Dedifferentiated amniotic fluid mesenchymal stem cell (primary cell): Measurements from ENCODE around the gene IFITM5.
"Not testable (repeated sequence)": the region's sequence is repeated elsewhere in the genome, so short reads cannot be mapped to it uniquely, and the experiment has no call there.

Experiments
- DNase-seq: peaks from one replicate; pipeline ENCODE4 v3.0.0-alpha.2; 2016; ENCODE audit errors: extremely low spot score

Gene IFITM5

DNA sequence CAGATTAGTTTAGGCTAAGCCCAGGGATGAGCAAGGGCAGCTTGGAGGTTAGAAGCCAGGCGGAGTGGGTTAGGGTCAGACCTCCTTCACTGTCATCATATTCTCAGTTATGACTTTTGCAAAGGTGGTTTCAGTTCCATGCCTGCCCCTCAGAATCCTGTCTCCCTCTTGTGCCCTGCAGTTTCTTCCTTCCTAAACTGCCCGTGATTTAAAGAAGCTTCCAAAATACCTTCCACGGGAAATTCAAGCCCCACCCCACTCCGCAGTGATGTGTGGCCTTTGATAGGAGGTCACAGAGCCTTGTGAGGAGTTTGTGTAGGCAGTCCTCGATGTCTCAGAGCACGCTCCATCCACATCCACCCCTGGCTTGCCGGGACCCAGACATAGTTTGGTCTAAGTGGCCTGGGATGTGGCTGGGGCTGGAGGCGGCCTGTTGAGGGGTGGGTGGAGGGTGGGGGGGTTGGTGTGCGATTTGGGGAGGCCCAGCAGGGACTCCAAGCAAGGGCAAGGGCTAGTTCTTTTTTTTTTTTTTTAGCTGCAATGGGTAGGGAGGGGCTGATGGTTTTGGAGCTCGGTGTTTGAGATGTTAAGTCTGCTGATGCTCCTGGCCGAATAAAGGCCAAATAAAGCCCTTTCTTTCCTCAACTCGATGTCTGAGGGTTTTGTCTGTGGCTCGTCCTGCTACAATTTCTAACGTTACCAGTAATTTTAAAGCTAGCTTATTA lies 12.9 kb upstream of the IFITM5 start:
- no peak for DNase-seq

DNA sequence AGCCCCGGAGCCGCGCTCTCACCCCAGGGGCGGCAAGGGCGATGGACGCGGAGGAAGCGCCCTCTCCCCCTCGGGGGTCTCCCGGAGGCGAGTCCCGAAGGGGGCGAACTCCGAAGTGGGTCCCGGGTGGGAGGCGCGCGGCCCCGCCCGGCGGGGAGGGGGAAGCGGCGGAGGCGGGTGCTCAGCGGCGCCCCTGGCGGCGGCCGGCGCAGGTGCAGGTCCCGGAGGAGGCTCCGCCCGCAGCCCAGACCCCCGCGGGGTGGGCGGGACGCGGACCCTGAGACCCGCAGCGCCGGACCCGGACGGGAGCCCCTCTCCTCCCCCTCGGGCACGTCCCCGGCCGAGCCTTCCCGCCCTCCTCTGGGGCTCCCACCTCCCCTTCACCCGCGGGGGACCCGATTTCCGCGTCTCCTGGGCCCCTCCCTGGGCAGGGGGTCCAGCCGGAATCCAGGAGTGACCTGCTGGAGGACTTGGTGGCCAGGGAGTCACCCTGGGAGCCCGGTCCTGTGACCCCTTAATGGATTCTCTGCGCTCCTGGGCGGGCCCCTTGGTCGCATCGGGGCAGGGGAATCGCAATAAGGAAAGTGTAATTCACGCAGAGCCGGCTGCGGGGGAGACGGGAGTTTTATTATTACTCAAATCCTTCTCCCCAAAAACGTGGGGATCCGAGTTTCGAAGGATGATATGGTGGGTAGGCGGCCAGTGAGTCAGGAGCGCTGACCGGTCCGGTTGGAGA lies 11.9 kb upstream of the IFITM5 start:
- DNase-seq = not testable (repeated sequence)

DNA sequence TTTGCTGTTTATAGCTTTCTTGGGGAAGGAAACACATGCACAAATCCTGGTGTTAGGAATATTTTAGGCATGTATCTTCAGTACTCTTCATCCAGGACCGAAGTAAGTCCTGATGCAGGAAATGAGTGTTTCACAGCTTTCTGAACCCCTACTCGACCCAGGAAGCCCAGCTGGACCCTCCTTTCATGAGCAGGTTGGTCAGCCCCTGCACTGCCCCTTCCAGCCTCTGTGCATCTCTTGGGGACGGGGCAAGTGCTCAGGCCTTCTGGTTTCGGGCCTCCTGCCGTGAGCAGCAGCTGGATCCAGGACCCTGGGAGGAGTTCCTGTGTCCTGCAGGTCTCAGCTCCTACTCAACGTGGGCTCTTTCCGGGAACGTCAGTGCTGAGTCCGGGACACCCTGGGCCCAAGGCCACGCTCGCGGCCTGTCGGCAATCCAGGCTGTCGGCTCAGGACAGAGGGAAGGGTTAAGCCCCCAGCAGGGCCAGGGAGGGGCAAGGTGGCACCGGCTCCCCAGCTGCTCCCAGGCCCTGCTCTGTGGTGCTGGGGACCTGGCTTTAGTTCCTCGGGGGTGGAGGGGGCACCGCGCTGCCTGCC lies 10.8 kb upstream of the IFITM5 start:
- not testable (repeated sequence) for DNase-seq

DNA sequence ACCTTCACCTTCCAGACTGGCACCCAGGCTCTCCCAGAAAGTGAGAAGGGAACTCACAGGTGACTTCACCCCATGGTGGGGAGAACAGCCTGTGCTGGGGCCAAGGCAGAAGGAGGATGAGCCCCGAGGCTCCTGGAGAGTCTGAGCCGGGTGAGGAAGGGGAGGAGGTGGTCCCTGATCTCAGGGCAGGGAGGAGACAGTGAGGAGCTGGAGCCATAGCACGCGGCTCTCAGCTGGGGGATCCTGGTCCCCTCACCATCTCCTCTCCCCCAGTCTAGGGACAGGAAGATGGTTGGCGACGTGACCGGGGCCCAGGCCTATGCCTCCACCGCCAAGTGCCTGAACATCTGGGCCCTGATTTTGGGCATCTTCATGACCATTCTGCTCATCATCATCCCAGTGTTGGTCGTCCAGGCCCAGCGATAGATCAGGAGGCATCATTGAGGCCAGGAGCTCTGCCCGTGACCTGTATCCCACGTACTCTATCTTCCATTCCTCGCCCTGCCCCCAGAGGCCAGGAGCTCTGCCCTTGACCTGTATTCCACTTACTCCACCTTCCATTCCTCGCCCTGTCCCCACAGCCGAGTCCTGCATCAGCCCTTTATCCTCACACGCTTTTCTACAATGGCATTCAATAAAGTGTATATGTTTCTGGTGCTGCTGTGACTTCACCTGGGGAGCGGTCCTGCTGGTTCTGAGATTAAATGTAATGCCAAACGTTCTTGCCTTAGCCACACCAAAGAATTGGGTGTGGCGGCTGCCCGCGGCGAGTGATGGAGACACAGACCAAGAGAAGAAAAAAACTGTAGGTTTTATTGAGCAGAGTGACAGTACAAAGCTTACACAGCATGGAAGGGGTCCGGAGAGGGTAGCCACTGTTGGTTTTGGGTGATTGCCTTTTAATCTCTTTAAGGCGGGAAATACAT lies 9.7 kb upstream of the IFITM5 start:
- not testable (repeated sequence) for DNase-seq

DNA sequence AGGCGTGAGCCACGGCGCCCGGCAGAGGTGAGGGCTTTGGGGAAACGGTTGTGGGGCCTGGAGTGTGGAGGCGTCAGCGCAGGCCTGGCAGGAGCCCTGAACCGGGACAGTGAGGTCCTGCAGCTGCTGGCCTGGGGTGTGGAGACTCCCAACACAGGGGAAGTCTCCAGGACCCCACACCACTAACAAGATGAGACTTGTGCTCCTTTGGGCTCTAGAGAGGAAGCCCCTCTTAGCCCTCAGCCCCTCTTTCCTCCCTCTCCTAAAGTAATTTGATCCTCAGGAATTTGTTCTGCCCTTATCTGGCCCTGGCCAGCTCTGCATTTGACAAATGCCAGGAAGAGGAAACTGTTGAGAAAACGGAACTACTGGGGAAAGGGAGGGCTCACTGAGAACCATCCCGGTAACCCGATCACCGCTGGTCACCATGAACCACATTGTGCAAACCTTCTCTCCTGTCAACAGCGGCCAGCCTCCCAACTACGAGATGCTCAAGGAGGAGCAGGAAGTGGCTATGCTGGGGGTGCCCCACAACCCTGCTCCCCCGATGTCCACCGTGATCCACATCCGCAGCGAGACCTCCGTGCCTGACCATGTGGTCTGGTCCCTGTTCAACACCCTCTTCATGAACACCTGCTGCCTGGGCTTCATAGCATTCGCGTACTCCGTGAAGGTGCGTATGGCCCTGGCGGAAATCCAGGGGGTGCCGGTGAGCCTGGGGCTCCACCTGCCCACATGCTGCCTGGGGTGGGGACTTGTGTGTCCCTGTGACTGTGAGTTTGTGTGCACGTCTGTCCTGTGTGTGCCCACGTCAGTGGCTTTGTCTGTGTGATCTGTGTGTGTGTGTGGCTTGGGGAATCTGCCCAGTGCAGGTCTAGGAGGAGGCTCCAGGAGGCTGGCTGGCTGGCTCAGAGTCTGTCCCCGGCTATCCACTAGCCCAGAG lies 8.7 kb upstream of the IFITM5 start, which contains the start of gene IFITM2:
IFITM2 (plus strand) TSS at position 51 of the 943 bp plus-strand sequence; CDS start at position 428, 377 bp downstream.
- DNase-seq = peak; percentile 54

DNA sequence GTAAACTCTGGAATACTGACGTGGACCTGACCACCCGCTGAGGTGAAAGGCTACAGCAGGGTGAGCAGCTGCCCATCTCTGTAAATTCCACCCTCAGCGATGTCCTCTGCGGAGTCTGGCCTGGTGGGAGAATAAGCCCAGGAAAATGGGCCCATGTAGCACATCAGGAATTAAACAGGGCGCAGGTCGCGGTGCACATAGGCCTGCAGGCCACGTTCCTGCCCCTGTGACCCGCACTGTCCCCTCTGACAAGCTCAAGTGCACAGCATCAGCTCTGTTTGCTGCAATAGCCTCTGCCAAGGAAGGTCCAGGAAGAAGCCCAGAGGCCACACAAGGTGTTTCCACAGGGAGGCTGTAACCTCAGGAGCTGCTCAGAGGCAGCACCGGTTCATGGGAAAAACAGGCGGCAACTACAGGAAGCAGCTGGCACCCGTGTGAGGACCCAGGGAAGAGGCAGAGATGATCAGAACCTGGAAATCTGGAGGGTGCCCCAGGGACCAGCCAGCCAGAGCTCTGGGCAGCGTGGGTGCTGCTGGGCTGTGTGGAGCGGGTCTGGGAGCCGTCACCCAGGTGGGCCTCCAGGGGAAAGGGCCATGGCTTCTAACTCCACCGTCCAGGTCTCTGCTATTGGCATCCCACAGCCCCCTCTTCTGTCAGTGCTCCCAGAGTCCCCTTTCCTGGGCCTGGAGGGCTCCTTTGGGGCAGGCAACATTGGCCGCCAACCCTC lies 7.5 kb upstream of the IFITM5 start:
- no peak for DNase-seq

DNA sequence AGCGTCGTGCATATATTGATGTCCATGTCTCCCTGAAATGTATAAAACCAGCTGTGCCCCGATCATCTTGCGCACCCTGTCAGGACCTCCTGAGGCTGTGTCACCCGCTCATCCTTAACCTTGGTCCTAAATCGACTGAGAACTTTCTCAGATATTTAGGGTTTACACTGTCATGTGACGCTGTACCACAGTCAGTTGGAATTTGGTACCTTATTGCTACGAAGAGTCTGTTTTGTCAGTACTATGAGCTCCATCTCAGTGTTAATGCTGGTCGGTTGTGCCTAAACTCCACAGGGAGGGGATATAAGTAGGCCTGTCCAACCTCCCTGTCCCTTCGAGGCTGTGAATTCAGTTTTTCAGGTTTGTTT lies 6.5 kb upstream of the IFITM5 start:
- no peak for DNase-seq

DNA sequence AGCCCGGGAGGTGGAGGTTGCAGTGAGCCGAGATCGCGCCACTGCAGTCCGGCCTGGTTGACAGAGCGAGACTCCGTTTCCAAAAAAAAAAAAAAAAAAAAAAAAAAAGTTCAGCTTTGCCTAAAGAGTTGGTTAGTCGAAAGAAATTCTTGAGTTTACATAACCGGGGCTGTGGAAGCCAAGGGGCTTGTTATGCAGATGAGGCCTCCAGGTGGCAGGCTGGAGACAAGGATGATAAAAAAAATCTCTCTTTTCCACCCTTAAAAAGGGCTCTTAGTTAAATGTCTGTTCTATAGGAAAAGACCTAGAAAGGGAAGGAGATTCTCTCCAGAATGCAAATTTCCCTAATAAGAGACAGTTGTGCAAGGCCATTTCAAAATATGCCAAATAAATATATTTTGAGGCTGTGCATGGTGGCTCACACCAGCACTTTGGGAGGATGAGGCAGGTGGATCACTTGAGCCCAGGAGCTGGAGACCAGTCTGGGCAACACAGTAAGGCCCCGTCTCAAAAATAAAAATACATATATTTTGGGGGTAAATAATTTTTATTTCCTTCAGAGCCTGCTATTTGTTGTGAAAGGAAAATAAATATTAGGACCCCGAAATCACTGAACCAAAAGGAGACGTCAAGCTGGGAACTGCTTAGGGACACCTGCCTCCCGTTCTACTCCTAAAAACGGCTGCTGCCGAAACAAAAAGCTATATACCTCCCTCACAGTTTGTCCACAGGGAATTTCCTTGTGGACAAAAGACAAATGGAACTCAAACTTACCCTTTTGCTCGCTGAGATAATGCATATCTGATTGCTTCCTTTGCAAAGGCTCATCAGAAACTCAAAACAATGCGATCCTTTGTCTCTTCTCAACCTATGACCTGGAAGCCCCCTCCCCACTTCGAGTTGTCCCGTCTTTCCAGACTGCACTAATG lies 5.9 kb upstream of the IFITM5 start:
- DNase-seq = peak; percentile 79

DNA sequence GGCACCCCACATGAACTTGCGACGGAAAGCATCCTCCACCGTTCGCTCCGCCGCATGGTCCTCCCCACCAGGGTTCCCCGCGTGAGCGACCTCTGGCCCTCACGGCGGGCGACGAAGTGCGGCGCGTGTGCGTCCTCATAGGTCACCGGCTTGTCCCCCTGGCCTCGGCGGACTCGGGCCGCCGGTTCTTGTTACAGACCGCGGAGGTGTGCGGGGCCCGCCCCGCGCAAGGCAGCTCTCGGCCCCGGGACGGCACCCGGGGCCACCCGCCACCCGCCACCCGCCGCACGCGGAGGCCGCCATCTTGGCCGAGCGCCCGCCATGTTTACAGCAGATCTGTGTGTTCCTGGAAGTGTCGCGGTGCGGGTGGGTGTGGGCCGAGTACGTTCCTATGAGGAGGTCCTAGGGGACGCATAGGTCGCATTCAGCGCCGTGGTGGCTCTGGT lies 4.8 kb upstream of the IFITM5 start:
- no peak for DNase-seq

DNA sequence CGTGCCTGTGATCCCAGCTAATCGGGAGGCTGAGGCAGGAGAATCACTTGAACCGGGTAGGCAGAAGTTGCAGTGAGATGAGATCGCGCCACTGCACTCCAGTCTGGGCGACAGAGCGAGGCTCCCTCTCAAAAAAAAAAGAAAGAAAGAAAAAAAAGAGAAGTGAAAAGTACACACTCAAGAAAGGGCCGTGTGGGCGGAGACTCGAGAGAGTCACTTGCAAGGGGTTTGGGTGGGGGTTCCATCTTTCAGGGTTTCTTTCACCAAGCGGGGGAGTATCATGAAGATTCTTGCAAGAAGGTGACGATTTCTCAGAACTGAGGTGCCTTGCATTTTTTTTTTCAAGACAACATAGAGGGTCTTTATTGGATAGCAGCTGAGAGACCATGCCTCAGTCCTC lies 4.0 kb upstream of the IFITM5 start:
- DNase-seq = no peak

DNA sequence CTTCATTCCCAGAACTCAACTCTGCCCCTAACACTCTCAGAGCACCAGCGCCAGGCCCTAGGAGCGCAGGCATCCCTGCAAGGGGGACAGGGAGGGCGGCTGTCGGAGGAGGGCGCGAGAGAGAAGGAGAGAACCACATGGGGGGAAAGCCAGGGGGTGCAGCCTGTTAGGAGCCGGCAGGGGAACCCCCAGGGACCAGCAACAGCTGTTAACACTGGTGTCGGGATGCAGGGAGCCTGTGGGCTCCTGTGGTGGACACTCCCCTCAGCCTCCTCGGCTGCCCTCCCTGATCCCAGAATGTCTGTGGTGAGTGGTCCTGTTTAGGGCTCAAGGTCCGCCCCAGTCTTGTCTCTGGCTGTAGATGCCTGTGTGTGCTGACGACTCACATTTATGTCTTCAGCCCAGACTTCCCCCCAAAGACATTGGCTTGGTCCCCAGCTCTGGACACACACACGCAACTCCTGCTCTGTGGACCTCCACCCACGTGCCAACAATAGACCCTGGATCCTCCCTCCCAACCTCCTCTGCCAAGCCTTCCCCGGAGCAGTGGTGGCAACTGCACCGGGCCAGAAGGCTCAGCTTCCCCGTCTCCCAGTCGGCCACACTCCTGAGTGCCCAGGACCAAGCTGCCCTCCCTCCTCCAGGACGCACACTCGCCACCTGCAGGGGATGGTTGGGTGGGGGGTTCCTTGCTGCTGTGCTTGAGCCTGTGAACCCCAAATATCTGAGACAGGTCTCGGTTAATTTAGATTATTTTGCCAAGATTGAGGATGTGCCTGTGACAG lies 817 bp upstream of the IFITM5 start:
- no peak for DNase-seq

DNA sequence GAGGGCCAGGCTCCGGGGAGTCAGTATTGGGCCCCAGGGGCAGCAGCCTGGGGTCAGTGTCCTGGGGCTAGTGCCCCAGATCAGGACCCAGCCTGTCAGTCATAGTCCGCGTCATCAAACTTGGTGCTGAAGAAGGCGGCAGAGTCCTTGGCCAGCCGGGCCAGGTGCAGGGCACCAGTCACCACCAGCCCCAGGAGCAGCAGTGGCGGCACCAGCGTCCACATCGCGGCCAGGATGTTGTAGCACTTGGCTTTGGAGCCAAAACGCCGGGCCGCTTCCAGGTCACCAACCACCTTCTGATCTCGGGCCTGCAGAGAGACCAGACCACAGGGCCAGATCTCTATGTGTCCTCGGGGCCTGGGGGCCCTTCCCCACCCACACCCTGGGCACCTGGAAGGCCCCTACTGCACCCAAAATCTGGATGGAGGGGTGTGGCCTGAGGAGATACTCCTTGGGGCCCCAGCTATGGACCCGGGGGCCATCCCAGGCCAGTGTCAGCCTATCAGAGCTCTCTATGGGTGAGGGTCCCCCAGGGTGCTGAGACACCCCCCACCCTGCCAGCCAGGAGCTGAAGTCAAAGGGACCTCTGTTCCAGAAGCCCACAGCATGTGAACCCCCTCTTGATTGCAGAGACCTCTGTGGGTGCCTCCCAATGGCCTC lies 790 bp downstream of the IFITM5 start:
- DNase-seq = no peak

DNA sequence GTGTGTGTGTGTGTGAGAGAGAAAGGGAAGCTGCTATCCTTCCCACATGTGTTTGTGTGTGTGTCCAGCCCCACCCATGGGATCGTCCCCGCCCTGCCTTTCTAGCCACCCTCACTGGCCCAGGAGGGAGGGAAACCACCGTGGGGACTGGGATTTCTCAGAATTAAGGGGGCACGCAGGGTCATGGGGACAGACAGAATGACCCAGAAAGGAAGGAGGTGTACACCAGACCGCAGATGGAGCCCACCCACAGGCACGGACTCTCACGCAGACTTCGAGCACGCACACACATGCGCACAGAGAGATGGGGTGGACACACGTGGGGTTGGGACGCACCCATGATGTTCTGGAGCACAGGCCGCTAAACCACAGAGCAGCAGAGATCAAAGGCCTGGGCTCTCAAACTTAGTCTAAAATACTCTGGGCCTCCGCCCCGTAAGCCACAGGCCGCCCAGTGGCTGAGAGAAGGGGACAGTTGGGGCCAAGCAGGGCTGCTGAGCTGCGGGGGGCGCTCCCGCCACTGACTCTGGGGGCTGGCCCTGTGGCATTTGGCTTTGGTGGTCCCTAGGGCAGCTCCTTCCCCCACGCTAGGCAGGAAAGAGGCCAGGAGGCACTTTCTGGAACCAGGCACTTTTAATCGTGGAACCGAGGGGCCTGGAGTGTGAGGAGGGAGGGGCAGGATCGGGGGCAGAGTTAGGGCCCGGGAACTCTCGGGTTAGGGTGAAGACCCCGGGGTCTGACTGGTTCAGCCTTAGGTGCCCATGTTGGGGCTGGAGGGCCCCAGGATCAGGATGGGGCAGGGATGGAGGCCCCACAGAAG lies 1.5 kb downstream of the IFITM5 start:
- DNase-seq = no peak

DNA sequence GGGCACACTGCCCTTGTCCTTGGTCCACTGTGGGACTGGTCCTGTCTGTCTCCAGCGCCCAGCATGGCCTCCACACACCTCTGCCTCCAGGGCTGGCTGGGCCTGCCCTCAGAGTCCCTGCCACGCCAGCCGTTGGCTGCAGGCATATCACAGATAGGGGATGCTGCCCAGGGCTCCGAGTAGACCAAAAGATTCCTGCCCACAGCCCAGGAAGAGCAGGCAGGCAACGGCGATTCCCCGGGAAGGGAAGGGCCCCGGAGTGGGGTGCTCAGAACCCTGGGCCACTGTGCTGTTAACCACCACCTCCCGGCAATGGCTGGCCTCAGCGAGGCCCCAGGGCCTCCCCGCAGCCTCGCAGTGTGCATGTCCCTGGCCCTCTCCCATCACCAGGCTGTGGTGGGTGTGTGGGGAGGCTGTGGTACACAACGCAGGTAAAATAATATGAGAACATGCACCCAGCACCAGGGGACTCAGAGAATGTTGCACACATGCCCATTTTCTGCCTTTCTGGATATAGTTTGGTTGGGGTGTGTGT lies 2.2 kb downstream of the IFITM5 start:
- DNase-seq = no peak

DNA sequence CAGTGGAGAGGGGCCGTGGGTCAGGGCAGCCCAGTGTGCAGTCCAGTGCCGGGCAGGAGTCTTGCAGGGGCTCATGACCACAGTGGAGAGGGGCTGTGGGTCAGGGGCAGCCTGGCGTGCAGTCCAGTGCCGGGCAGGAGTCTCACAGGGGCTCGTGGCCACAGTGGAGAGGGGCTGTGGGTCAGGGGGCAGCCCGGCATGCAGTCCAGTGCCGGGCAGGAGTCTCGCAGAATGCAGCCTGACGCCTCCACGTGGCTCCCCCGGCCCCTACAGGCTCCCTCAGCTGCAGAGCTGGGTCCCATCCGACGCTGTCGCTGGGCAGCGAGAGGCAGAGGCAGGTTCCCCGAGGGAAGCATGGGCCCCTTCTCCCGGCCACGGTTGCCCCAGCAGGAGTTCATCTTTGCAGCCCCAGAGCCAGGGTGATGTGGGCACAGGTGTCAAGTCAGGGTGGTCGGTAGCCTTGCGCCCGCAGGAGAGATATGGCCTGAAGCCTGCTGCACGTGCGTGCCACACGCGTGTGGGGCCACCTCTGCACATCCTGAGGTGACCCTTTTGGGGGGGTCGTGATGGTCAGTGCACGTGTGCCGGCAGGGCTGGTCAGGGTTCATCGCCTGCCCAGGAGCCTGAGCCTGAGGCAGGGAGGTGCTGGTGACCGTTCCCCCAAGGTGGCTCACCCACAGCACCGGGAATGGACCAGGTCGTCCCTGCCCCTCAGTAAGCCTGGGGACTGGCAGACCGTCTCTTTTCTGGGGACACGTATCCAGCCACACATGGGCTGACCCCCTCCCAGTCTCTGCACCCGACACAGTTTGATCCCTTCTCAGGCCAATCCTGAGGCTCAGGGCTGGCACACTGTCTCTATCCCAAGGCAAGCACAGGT lies 2.9 kb downstream of the IFITM5 start:
- no peak for DNase-seq
